ENCODE measurements around the gene TUBG2. TPM values are rescaled to one million over a fixed set of nuclear protein-coding genes. Genes with fewer than 3 reads are reported as not detected.

TUBG2 gene
- total and polyA plus RNA-seq, 8 donors, result 13.1 to 40.2 (median 31.8) TPM

DNA sequence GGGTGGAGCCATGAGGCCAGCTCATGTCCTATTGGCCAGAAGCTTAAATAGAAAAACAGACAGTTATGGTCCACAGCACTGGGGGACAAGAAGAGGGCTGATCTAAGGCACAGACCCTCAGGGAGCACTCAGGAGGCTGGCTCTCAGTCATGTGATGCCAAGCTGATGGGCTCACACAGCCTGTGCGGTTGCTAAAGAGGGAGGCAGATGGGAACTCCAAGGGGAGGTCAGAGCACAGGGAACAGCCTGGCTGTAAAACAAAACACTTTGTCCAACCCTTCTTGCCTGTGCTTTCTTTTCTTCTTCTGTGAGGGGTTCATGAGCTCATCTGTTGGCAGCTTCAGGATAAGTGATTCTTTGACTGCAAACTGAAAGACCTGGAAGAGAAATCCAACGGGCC, 50.5 kb downstream of the TUBG2 start:
- ATAC-seq (no peak), DNase-seq (no peak)
- Histone ChIP-seq H3K4me1 (no peaks in the 10 kb centered on the region), H3K27ac (no peak overlapping the region), H3K27me3 (no peaks in the 10 kb centered on the region), H3K36me3 (peaks cover 0 to 100% of the 10 kb centered on the region in 2 donors), H3K4me3 (no peak overlapping the region), H3K9me3 (no peaks in the 10 kb centered on the region)
- intact Hi-C loops (cut with DNase I), result no loop called here
- TF ChIP-seq, protein P1, sequence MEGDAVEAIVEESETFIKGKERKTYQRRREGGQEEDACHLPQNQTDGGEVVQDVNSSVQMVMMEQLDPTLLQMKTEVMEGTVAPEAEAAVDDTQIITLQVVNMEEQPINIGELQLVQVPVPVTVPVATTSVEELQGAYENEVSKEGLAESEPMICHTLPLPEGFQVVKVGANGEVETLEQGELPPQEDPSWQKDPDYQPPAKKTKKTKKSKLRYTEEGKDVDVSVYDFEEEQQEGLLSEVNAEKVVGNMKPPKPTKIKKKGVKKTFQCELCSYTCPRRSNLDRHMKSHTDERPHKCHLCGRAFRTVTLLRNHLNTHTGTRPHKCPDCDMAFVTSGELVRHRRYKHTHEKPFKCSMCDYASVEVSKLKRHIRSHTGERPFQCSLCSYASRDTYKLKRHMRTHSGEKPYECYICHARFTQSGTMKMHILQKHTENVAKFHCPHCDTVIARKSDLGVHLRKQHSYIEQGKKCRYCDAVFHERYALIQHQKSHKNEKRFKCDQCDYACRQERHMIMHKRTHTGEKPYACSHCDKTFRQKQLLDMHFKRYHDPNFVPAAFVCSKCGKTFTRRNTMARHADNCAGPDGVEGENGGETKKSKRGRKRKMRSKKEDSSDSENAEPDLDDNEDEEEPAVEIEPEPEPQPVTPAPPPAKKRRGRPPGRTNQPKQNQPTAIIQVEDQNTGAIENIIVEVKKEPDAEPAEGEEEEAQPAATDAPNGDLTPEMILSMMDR (IDR thresholded peaks at IDR 0.05), result no peak

Small RNA genes within 50 kb of the gene (microRNA-seq; reads per million reads assigned to microRNA genes)
- 0.50 to 1.2 reads per million in 2 donors for gene MIR6780A

Other genes with a start within 250 kb of the TUBG2 start
- gene CAVIN1, start 236.0 kb upstream of the TUBG2 start, total RNA-seq, result 100 to 1,000 TPM; 285 to 320 TPM
- gene CAVIN1, start 236.0 kb upstream of the TUBG2 start, polyA plus RNA-seq (ENCODE audit: insufficient read length in 6 of 6), result 100 to 1,000 TPM; 163 to 224 (median 191) TPM
- 100 to 1,000 TPM in 1 of 2 donors, 10 to 100 TPM in 1; 95.9 to 103 TPM for gene ATP6V0A1, start 200.4 kb upstream of the TUBG2 start, total RNA-seq
- 10 to 100 TPM; 46.1 to 59.7 (median 56.1) TPM for gene ATP6V0A1, start 200.4 kb upstream of the TUBG2 start, polyA plus RNA-seq (ENCODE audit: insufficient read length in 6 of 6)
- 10 to 100 TPM; 41.5 to 56.2 TPM for gene NAGLU, start 123.0 kb upstream of the TUBG2 start, total RNA-seq
- 10 to 100 TPM; 10.3 to 19.2 (median 12.8) TPM for gene NAGLU, start 123.0 kb upstream of the TUBG2 start, polyA plus RNA-seq (ENCODE audit: insufficient read length in 6 of 6)
- 1 to 10 TPM; 1.2 to 1.7 TPM for gene HSD17B1, start 106.4 kb upstream of the TUBG2 start, total RNA-seq
- 1 to 10 TPM; 3.6 to 5.8 (median 4.6) TPM for gene HSD17B1, start 106.4 kb upstream of the TUBG2 start, polyA plus RNA-seq (ENCODE audit: insufficient read length in 6 of 6)
- 100 to 1,000 TPM in 1 of 2 donors, 10 to 100 TPM in 1; 66.5 to 116 TPM for gene COASY, start 97.1 kb upstream of the TUBG2 start, total RNA-seq
- 10 to 100 TPM; 41.1 to 43.9 (median 42.6) TPM for gene COASY, start 97.1 kb upstream of the TUBG2 start, polyA plus RNA-seq (ENCODE audit: insufficient read length in 6 of 6)
- 10 to 100 TPM; 56.3 to 73.7 TPM for gene MLX, start 92.2 kb upstream of the TUBG2 start, total RNA-seq
- 10 to 100 TPM; 34.4 to 46.3 (median 40.5) TPM for gene MLX, start 92.2 kb upstream of the TUBG2 start, polyA plus RNA-seq (ENCODE audit: insufficient read length in 6 of 6)
- 1 to 10 TPM; 6.5 to 7.7 TPM for gene PSMC3IP, start 81.6 kb upstream of the TUBG2 start, total RNA-seq
- gene PSMC3IP, start 81.6 kb upstream of the TUBG2 start, polyA plus RNA-seq (ENCODE audit: insufficient read length in 6 of 6), result 10 to 100 TPM; 15.9 to 21.4 (median 19.3) TPM
- 10 to 100 TPM; 59.9 to 75.5 TPM for gene RETREG3, start 49.9 kb upstream of the TUBG2 start, total RNA-seq
- gene RETREG3, start 49.9 kb upstream of the TUBG2 start, polyA plus RNA-seq (ENCODE audit: insufficient read length in 6 of 6), result 10 to 100 TPM; 50.6 to 67.2 (median 59.9) TPM
- gene TUBG1, start 49.6 kb upstream of the TUBG2 start, total RNA-seq, result 10 to 100 TPM; 42.6 to 63.2 TPM
- gene TUBG1, start 49.6 kb upstream of the TUBG2 start, polyA plus RNA-seq (ENCODE audit: insufficient read length in 6 of 6), result 10 to 100 TPM; 31.5 to 42.4 (median 37.2) TPM
- gene PLEKHH3, start 17.7 kb downstream of the TUBG2 start, total RNA-seq, result 10 to 100 TPM; 22.5 to 34.2 TPM
- 10 to 100 TPM; 28.2 to 55.5 (median 36.3) TPM for gene PLEKHH3, start 17.7 kb downstream of the TUBG2 start, polyA plus RNA-seq (ENCODE audit: insufficient read length in 6 of 6)
- gene CCR10, start 22.6 kb downstream of the TUBG2 start, total RNA-seq, result 1 to 10 TPM in 1 of 2 donors, under 1 TPM in 1; 0.55 to 1.2 TPM
- 1 to 10 TPM; 1.1 to 2.0 (median 1.6) TPM for gene CCR10, start 22.6 kb downstream of the TUBG2 start, polyA plus RNA-seq (ENCODE audit: insufficient read length in 6 of 6)
- gene CNTNAP1, start 23.2 kb downstream of the TUBG2 start, total RNA-seq, result 10 to 100 TPM; 11.7 to 15.1 TPM
- gene CNTNAP1, start 23.2 kb downstream of the TUBG2 start, polyA plus RNA-seq (ENCODE audit: insufficient read length in 6 of 6), result 10 to 100 TPM in 3 of 6 donors, 1 to 10 TPM in 3; 7.3 to 15.6 (median 10.3) TPM
- gene EZH1, start 85.8 kb downstream of the TUBG2 start, total RNA-seq, result 10 to 100 TPM; 31.5 to 43.2 TPM
- gene EZH1, start 85.8 kb downstream of the TUBG2 start, polyA plus RNA-seq (ENCODE audit: insufficient read length in 6 of 6), result 10 to 100 TPM; 32.4 to 45.9 (median 36.8) TPM
- 10 to 100 TPM; 76.1 to 95.4 TPM for gene RAMP2, start 101.9 kb downstream of the TUBG2 start, total RNA-seq
- 100 to 1,000 TPM; 153 to 213 (median 182) TPM for gene RAMP2, start 101.9 kb downstream of the TUBG2 start, polyA plus RNA-seq (ENCODE audit: insufficient read length in 6 of 6)
- gene VPS25, start 114.2 kb downstream of the TUBG2 start, total RNA-seq, result 10 to 100 TPM; 54.8 to 55.3 TPM
- 10 to 100 TPM; 62.1 to 72.7 (median 69.0) TPM for gene VPS25, start 114.2 kb downstream of the TUBG2 start, polyA plus RNA-seq (ENCODE audit: insufficient read length in 6 of 6)
- under 1 TPM in 1 of 2 donors, not detected in 1; 0.21 TPM for gene WNK4, start 121.3 kb downstream of the TUBG2 start, total RNA-seq
- gene WNK4, start 121.3 kb downstream of the TUBG2 start, polyA plus RNA-seq (ENCODE audit: insufficient read length in 6 of 6), result 1 to 10 TPM in 5 of 6 donors, under 1 TPM in 1; 0.60 to 2.5 (median 1.9) TPM
- gene COA3, start 139.4 kb downstream of the TUBG2 start, total RNA-seq, result 10 to 100 TPM; 59.1 to 83.1 TPM
- 10 to 100 TPM; 87.2 to 96.2 (median 91.4) TPM for gene COA3, start 139.4 kb downstream of the TUBG2 start, polyA plus RNA-seq (ENCODE audit: insufficient read length in 6 of 6)
- gene CNTD1, start 139.6 kb downstream of the TUBG2 start, total RNA-seq, result 1 to 10 TPM in 1 of 2 donors, not detected in 1; 1.5 TPM
- gene CNTD1, start 139.6 kb downstream of the TUBG2 start, polyA plus RNA-seq (ENCODE audit: insufficient read length in 6 of 6), result 1 to 10 TPM; 1.8 to 3.4 (median 2.6) TPM
- 10 to 100 TPM; 63.8 to 82.6 TPM for gene BECN1, start 165.0 kb downstream of the TUBG2 start, total RNA-seq
- 10 to 100 TPM; 65.0 to 77.0 (median 69.8) TPM for gene BECN1, start 165.0 kb downstream of the TUBG2 start, polyA plus RNA-seq (ENCODE audit: insufficient read length in 6 of 6)
- 100 to 1,000 TPM in 1 of 2 donors, 10 to 100 TPM in 1; 95.7 to 131 TPM for gene PSME3, start 174.1 kb downstream of the TUBG2 start, total RNA-seq
- gene PSME3, start 174.1 kb downstream of the TUBG2 start, polyA plus RNA-seq (ENCODE audit: insufficient read length in 6 of 6), result 10 to 100 TPM; 66.2 to 92.9 (median 78.0) TPM
- gene AOC2, start 185.3 kb downstream of the TUBG2 start, total RNA-seq, result 1 to 10 TPM; 2.1 to 2.6 TPM
- gene AOC2, start 185.3 kb downstream of the TUBG2 start, polyA plus RNA-seq (ENCODE audit: insufficient read length in 6 of 6), result 1 to 10 TPM; 1.7 to 3.1 (median 2.7) TPM
- gene AOC3, start 191.9 kb downstream of the TUBG2 start, total RNA-seq, result 100 to 1,000 TPM in 1 of 2 donors, 10 to 100 TPM in 1; 56.6 to 155 TPM
- 100 to 1,000 TPM; 149 to 186 (median 159) TPM for gene AOC3, start 191.9 kb downstream of the TUBG2 start, polyA plus RNA-seq (ENCODE audit: insufficient read length in 6 of 6)
- gene G6PC1, start 241.5 kb downstream of the TUBG2 start, total RNA-seq, result not detected
- under 1 TPM in 3 of 6 donors, not detected in 3; 0.06 to 0.17 (median 0.10) TPM for gene G6PC1, start 241.5 kb downstream of the TUBG2 start, polyA plus RNA-seq (ENCODE audit: insufficient read length in 6 of 6)

Data from left lung (tissue), 10 donors.